Spleen (tissue), 7 donors: ENCODE results near the gene MARK3.

Source experiments
- CTCF ChIP-seq, 11 experiments: fragments of 200-600 bp in 7 of 11; fragments of 450-650 bp in 4 of 11; sonication (generic) in 4 of 11; IDR thresholded peaks in 8 of 11; conservative IDR thresholded peaks in 3 of 11; 1 replicate in 7 of 11; 2 replicates in 4 of 11; pipeline versions ENCODE4 v1.4.0 to v1.8.0; 2016 to 2021; ENCODE audit warnings: antibody characterized with exemption in 11 of 11, inconsistent platforms in 4 of 11, mild to moderate bottlenecking in 1 of 11
- POLR2A ChIP-seq, 3 donors: fragments of 450-650 bp; IDR thresholded peaks; one replicate each; pipeline ENCODE4 v1.5.1; 2017; ENCODE audit warnings: antibody characterized with exemption in 3 of 3, mild to moderate bottlenecking in 1 of 3
- donor health status: DM: no; HTN: no; CAD: no; lungs with moderate emphysema.
- donor health status: DM: no; HTN: no; CAD: no.
- donor health status: DM: no; HTN: no; CAD: no.

GRCh38 chr14:103392106-103392505, 6.9 kb downstream of the MARK3 start:
- TF ChIP-seq CTCF (IDR thresholded peaks at IDR 0.05 in 8 of 11, conservative IDR thresholded peaks at IDR 0.05 in 3 of 11), result no peak
- no peak for TF ChIP-seq POLR2A (IDR thresholded peaks at IDR 0.05)
